Measurements from ENCODE around the gene MB.

GRCh38 chr22:35589756-35590093 is 27.4 kb downstream of the MB start:
- no peak for TF ChIP-seq EZH2 (IDR thresholded peaks at IDR 0.05; ENCODE audit: borderline replicate concordance, low read depth, low read length, poor library complexity, severe bottlenecking)
- TF ChIP-seq CTCF (conservative IDR thresholded peaks at IDR 0.05; ENCODE audit: low read depth, low read length): no peak
